HG03469 (cell line): ENCODE data around the gene IFNL1.
"Not testable (repeated sequence)": the region's sequence is repeated elsewhere in the genome, so short reads cannot be mapped to it uniquely, and the experiment has no call there.

Source experiments
- ATAC-seq: cut with Tn5 transposase; IDR thresholded peaks from one replicate; pipeline ENCODE4 v1.9.1; 2021; ENCODE audit warnings: mild to moderate bottlenecking, moderate library complexity, moderate number of reproducible peaks; ENCODE audit not compliant: unreplicated experiment

The IFNL1 gene

DNA sequence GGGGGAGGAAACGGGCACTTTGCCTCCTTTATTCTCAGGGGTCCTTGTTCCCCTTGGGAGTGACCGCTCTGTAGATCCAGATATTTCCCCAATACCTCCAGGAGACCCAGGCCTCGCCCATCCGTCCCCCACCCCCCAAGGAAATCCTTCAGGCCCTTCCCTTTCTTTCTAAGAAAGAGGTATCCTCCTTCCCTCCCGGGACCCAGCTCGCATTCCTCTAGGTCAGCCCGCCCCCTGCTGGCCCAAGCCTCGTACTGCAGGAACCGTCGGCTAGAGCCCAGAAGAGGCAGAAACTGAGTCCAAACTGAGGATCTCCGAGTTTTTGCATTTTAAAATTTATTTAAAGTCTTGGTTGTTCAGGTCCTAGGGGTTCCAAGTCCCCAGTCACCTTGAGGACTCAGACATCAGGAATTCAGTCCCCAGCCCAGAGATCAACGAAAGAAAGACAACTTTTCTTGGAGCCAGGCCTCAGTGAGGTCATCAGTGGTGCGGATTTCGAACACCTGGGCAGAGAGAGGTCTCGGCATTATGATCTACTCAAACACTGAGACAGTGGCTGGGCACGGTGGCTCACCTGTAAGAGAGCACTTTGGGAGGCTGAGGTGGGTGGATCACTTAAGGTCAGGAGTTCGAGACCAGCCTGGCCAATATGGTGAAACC is 32.0 kb downstream of the IFNL1 start:
- ATAC-seq, result no peak

DNA sequence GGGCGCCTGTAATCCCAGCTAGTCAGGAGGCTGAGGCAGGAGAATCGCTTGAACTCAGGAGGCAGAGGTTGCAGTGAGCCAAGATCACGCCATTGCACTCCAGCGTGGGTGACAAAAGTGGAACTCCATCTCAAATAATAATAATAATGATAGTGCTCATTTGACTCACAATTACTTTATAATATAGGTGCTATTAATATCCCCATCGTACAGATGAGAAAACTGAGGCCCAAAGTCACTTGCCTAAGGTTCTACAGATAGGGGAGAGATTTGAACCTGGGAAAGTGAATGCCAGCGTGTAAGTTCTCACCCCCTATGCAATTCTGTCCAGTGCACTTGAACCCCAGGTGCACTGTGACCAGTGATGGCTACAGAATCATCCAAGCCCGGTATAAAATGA is 33.7 kb downstream of the IFNL1 start:
- ATAC-seq, result no peak

- ATAC-seq, result no peak
These were observed 36.1 kb downstream of the IFNL1 start for GRCh38 chr19:39332293-39332692.

DNA sequence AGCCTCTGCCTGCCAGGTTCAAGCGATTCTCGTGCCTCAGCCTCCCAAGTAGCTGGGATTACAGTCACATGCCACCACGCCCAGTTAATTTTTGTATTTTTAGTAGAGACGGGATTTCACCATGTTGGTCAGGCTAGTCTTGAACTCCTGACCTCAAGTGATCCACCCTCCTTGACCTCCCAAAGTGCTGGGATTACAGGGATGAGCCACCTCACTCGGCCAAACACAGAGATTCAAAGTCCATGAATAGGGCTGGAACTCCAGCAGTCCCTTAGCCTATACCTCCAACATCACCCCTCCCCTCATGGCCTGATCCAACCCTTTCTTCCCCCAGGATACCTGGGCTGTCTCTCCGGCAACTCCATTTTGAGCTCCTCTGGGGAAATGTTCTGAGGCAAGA is 36.5 kb downstream of the IFNL1 start:
- not testable (repeated sequence) for ATAC-seq

- ATAC-seq, result no peak
These were observed 37.3 kb downstream of the IFNL1 start for GRCh38 chr19:39333507-39333906.

- ATAC-seq, result no peak
These were observed 38.3 kb downstream of the IFNL1 start for GRCh38 chr19:39334444-39334976.

- no peak for ATAC-seq
These were observed 39.0 kb downstream of the IFNL1 start for GRCh38 chr19:39335168-39335548.

DNA sequence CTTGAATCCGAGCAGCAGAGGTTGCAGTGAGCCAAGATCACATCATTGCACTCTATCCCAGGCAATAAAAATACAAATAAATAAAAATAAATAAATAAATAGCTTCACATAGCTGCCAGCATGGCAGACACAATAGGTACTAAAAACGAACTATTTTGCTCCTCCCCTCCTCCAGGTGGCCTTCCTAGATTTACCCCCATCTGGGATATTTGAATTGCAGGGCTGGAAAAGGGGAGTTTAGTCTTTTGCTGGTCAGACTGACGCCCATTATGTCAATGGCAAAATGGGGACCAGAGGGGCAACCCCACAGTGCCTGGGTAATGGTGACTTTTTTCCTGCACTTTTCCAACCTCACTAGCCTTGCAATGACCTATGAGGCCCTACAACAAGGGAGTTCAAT is 40.3 kb downstream of the IFNL1 start:
- ATAC-seq, result no peak

- no peak for ATAC-seq
These were observed 43.5 kb downstream of the IFNL1 start for GRCh38 chr19:39339674-39340073.

GRCh38 chr19:39340156-39340555 is 43.9 kb downstream of the IFNL1 start:
- ATAC-seq, result not testable (repeated sequence)

- no peak for ATAC-seq
These were observed 45.0 kb downstream of the IFNL1 start for GRCh38 chr19:39341129-39341718.

DNA sequence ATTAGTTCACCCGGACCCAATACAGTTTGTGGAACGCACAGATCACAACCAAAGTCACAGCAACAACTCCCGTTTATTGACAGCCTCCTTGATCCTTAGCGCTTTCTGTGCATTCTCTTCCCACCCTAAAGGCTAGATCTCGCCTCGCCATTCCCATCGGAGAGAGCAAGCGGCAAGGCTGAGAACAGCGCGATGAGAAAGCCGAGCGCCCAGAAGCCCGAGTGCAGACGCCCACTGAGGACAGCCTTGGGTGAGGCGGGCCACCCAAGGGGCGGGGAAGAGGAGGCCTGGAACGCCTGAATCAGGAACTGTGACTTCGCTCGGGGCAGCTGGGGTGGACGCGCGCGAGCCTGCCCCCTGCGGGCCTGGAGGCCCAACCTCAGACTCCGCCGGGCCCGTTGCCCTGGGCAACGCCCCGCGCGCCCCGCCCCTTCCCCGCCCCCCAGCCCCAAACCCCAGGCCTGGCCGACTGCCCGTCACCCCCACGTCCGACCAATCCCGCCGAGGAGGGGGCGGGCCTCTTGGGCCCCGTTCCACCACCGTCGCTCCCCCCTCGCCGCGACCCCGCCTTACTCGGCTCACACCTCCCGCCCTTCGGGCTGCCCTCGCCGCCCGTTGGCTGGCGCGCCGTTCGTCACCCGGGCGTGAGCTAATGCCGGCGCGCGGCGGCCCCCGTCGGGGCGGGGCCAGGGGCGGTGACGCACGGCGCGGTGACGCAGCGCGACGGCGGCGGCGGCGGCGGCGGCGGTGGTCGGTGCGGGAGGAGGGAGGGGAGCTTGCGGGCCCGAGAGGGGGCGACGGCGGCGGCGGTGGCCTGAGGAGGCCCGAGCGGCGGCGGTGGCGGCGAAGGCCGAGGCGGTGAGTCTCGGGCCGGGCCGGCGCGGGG is 45.8 kb downstream of the IFNL1 start, which contains the start of gene SAMD4B:
TSS of gene SAMD4B (plus strand) at position 703 of the 886 bp plus-strand sequence. CDS start 14,473 bp downstream, outside the sequence.
- ATAC-seq, result peak; percentile 77

DNA sequence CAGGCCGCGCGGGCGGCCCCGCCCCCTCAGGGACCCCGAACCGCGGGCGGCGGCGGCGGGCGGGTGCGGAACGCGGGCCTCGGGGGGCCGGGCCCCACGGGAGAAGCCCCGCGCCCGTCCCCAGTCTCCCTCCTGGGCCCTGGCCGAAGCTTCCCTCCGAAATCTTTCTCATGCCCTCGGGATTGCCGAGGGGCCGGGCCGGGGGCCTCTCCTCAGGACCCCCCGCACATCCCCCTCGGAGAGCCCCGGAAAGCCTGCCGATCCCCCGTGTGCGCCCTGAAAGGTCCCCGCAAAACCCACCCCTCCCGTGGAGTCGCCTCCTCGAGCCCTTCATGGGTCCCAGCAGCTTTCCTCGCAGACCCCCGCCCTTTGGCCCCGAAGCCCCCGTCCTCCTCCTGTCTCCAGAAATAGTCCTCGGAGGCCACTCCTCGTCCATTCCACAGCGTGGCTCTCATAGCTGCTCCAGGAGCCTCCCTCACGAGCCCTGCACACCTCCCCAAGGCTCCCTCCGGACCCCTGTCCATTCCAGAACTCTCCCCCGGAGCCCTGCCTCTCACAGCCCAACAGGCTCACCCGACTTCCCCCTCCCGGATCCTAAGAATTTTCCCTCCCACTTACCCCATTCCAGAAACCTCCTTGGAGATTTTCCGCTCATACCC is 46.6 kb downstream of the IFNL1 start:
- no peak for ATAC-seq

DNA sequence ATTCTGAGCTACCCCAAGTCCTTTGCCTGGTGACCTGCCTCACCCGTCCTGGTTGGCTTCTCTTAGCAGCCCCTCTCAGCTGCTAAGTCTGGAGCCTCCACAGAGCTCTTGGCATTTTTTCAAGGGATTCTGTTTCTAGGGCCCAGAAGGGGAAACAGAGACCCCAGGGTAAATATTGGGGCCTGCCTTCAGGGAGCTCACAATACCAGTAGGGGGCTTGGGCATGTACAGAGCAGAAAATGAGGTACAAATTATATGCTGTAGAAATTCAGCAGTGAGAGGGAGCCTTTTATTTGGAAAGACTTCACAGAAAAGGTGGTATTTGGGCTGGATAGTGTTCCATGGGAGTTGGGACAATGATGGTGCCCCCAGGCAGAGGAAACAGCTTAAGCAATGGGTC is 49.7 kb downstream of the IFNL1 start:
- no peak for ATAC-seq

- ATAC-seq, result no peak
These were observed 51.3 kb downstream of the IFNL1 start for GRCh38 chr19:39347332-39348164.
